ENCODE measurements around the gene DCUN1D2.

DNA sequence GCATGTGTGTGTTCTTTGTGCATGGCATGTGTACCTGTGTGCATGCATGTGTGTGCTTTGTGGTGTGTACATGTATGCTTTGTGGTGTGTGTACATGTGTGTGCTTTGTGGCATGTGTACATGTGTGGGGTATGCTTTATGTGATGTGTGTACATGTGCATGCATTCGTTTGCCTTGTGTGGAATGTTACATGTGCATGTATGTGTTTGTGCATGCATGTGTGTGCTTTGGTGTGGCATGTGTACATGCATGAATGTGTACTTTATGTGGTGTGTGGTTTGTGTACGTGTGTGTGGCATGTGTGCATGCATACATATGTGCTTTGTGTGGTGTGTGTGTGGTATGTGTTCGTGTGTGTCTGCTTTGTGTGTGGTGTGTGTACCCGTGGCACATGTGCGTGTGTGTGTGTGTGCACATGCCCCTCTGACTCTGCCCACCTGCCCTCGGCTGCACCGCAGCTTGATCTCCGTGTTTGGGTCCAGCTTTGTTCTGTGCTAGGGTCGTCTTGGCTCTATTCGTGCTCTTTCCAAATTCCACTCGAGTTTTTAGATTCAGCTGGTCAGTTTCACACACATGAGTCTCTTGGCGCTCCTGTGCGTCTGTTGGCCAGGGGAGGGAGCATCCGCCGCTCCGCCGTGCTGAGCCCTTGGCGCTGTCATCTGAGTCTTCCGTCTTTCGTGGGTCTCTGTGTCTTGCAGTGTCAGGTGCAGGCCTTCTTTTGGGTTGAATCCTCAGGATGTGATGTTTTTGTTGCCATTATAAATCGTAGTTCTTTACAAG is 47.6 kb upstream of the DCUN1D2 start:
- TF ChIP-seq EP300 (IDR thresholded peaks at IDR 0.05) (no peak), POLR2A (IDR thresholded peaks at IDR 0.05) (no peak), POLR2AphosphoS5 (IDR thresholded peaks at IDR 0.05) (no peak)
- TF ChIP-seq, protein P1, sequence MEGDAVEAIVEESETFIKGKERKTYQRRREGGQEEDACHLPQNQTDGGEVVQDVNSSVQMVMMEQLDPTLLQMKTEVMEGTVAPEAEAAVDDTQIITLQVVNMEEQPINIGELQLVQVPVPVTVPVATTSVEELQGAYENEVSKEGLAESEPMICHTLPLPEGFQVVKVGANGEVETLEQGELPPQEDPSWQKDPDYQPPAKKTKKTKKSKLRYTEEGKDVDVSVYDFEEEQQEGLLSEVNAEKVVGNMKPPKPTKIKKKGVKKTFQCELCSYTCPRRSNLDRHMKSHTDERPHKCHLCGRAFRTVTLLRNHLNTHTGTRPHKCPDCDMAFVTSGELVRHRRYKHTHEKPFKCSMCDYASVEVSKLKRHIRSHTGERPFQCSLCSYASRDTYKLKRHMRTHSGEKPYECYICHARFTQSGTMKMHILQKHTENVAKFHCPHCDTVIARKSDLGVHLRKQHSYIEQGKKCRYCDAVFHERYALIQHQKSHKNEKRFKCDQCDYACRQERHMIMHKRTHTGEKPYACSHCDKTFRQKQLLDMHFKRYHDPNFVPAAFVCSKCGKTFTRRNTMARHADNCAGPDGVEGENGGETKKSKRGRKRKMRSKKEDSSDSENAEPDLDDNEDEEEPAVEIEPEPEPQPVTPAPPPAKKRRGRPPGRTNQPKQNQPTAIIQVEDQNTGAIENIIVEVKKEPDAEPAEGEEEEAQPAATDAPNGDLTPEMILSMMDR (IDR thresholded peaks at IDR 0.05) = no peak
